Neutrophil (primary cell): ENCODE results near the gene EEF1G.
A peak's percentile ranks its signal among the peaks of the same experiment; 100 is the strongest.

Source experiments
- H3K27ac ChIP-seq: fragments of 200-600 bp; sonication (generic); 2 replicates; pipeline ENCODE4 v1.5.1; 2016; ENCODE audit warnings: mild to moderate bottlenecking, moderate library complexity
- H3K27me3 ChIP-seq: fragments of 200-600 bp; sonication (generic); 2 replicates; pipeline ENCODE4 v1.6.0; 2016; ENCODE audit warnings: mild to moderate bottlenecking
- H3K36me3 ChIP-seq: fragments of 200-600 bp; sonication (generic); 2 replicates; pipeline ENCODE4 v1.5.1; 2017
- H3K4me1 ChIP-seq, 2 experiments: fragments of 200-600 bp in 1 of 2; sonication (generic) in 1 of 2; 1 replicate in 1 of 2; 2 replicates in 1 of 2; pipeline versions ENCODE4 v1.5.1 to v1.6.1; 2013 to 2016; ENCODE audit warnings: low read depth in 1 of 2, low read length in 1 of 2, mild to moderate bottlenecking in 1 of 2, moderate library complexity in 1 of 2; ENCODE audit not compliant: control insufficient read depth in 1 of 2, insufficient read depth in 1 of 2
- H3K4me3 ChIP-seq, 2 experiments: fragments of 200-600 bp in 1 of 2; sonication (generic) in 1 of 2; 1 replicate in 1 of 2; 2 replicates in 1 of 2; pipeline ENCODE4 v1.5.1; 2013 to 2016; ENCODE audit warnings: low read depth in 1 of 2, low read length in 1 of 2, mild to moderate bottlenecking in 1 of 2, moderate library complexity in 1 of 2
- H3K9me3 ChIP-seq: fragments of 200-600 bp; sonication (generic); 2 replicates; pipeline ENCODE4 v1.5.1; 2016
- TF ChIP-seq, protein P1 (sequence below): fragments of 200-600 bp; sonication (generic); IDR thresholded peaks from 2 replicates; pipeline ENCODE4 v1.5.1; 2016; ENCODE audit warnings: antibody characterized with exemption

EEF1G gene

DNA sequence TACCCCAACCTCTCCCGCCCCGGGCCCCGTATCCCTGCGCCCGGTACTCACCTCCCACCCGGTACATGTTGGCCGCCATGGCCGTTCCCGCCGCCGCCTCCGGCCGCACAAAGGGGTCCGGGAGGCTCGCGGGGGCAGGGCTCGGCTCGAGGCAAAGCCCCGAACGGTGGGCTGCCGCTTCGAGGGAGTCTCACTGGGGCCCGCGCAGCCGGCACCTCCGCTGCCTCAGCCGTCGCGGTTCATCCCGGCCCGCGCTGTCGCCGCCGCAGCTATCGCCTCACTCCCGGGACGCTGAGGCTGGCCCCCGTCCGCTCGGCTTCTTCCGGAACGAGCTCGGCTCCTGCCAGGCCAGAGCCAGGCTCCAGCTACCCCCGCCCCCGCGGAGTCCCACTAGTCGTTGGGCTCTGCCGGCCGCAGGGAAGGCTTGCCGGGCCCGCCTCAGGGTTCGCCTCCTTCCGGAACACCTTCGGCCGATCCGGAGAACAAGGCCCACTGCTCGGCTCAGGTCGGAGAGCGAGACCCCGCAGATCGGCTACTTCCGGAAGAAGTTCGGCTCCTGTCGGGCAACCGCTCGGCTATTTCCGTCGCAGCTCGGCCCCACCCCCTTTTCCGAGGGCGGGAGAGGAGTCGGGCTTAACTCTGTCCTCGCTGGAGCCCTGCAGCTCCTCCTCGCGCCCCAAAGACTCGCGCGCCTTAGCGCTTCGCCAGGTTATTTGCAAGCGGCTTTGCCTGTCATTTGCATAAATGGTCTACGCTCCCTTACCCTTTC lies 27.9 kb upstream of the EEF1G start, which contains the start of gene MTA2:
Gene MTA2, minus strand, starts transcription at position 494 of the 769 bp plus-strand sequence. Its CDS starts 415 bp downstream, at position 79.
- peak within 1 kb of the TSS; percentile 84 for H3K27ac ChIP-seq
- H3K36me3 ChIP-seq, result peaks cover 37% of the 10 kb centered on the region
- H3K9me3 ChIP-seq, result no peaks in the 10 kb centered on the region
- TF ChIP-seq, protein P1, sequence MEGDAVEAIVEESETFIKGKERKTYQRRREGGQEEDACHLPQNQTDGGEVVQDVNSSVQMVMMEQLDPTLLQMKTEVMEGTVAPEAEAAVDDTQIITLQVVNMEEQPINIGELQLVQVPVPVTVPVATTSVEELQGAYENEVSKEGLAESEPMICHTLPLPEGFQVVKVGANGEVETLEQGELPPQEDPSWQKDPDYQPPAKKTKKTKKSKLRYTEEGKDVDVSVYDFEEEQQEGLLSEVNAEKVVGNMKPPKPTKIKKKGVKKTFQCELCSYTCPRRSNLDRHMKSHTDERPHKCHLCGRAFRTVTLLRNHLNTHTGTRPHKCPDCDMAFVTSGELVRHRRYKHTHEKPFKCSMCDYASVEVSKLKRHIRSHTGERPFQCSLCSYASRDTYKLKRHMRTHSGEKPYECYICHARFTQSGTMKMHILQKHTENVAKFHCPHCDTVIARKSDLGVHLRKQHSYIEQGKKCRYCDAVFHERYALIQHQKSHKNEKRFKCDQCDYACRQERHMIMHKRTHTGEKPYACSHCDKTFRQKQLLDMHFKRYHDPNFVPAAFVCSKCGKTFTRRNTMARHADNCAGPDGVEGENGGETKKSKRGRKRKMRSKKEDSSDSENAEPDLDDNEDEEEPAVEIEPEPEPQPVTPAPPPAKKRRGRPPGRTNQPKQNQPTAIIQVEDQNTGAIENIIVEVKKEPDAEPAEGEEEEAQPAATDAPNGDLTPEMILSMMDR, result peak; percentile 55
- peak within 1 kb of the TSS; percentile 89 to 98 for H3K4me3 ChIP-seq
- H3K27me3 ChIP-seq, result no peaks in the 10 kb centered on the region
- H3K4me1 ChIP-seq, result peaks cover 36% of the 10 kb centered on the region in 2 experiments

GRCh38 chr11:62601122-62601371 lies 27.4 kb upstream of the EEF1G start:
- no peaks in the 10 kb centered on the region for H3K27me3 ChIP-seq
- TF ChIP-seq, protein P1, result no peak
- peak overlapping the region; percentile 84 for H3K27ac ChIP-seq
- H3K4me1 ChIP-seq, result peaks cover 36% of the 10 kb centered on the region in 2 experiments
- H3K4me3 ChIP-seq, result peak overlapping the region; percentile 89 to 98
- peaks cover 39% of the 10 kb centered on the region for H3K36me3 ChIP-seq
- H3K9me3 ChIP-seq, result no peaks in the 10 kb centered on the region

GRCh38 chr11:62600367-62601121 lies 26.9 kb upstream of the EEF1G start:
- TF ChIP-seq, protein P1, result no peak
- H3K27me3 ChIP-seq, result no peaks in the 10 kb centered on the region
- H3K27ac ChIP-seq, result peak overlapping the region; percentile 84
- H3K36me3 ChIP-seq, result peaks cover 39% of the 10 kb centered on the region
- peak overlapping the region; percentile 89 to 98 for H3K4me3 ChIP-seq
- no peaks in the 10 kb centered on the region for H3K9me3 ChIP-seq
- H3K4me1 ChIP-seq, result peaks cover 36% of the 10 kb centered on the region in 2 experiments

- TF ChIP-seq, protein P1, result no peak
- Histone ChIP-seq H3K27ac (peak overlapping the region; percentile 84), H3K9me3 (no peaks in the 10 kb centered on the region), H3K27me3 (no peaks in the 10 kb centered on the region), H3K36me3 (peaks cover 42% of the 10 kb centered on the region), H3K4me3 (peak overlapping the region; percentile 89 to 98), H3K4me1 (peaks cover 36% of the 10 kb centered on the region in 2 experiments)
Measured at GRCh38 chr11:62599901-62600300, 26.2 kb upstream of the EEF1G start.

DNA sequence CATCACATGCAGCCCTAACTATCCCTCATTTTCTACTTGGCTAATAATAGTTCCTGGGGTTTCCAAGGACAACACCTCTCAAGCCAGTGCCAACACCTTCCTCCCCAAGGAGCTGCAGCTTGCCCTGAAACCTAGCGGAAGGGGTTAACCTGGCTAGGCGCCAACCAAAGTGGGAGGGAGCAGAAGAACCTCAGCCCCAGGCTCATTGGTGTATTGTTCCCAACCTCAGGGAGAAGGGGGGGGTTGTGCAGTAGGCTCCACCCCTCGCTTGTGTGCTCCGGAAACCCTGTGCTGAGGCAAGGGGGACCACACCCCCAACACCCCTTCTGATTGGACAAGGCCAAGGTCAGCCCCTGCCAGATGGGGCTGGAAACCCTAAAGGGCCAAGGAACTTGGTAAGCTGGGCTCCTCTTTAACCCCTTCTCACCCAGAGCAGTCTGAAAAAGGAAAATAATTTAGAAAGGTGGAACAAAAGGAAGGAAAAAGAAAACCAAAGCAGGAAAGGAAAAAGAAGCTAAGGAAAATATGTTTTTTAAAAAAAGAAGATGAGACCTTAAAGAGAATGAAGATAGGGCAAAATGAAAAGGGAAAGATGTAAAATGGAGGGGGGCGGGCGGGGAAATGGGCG lies 25.5 kb upstream of the EEF1G start:
- peaks cover 42% of the 10 kb centered on the region for H3K36me3 ChIP-seq
- H3K4me1 ChIP-seq, result peaks cover 36% of the 10 kb centered on the region in 2 experiments
- TF ChIP-seq, protein P1, result no peak

More for the DNA sequence above, 25.5 kb upstream of the EEF1G start:
- Histone ChIP-seq H3K4me3 (peak overlapping the region; percentile 13 to 89), H3K27ac (peak overlapping the region; percentile 84), H3K9me3 (no peaks in the 10 kb centered on the region), H3K27me3 (no peaks in the 10 kb centered on the region)
